DMS53 treated with DMSO at 0.1 percent for 48 hours (cell line): ENCODE measurements around the gene RFLNA.

Source experiments
- DNase-seq: peaks from one replicate; lab custom pipeline; 2025; ENCODE audit not compliant: unreplicated experiment; lab: John Stamatoyannopoulos, UW

Gene RFLNA, protein sequence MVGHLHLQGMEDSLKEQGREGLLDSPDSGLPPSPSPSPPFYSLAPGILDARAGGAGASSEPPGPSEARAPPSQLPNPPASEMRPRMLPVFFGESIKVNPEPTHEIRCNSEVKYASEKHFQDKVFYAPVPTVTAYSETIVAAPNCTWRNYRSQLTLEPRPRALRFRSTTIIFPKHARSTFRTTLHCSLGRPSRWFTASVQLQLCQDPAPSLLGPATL

DNA sequence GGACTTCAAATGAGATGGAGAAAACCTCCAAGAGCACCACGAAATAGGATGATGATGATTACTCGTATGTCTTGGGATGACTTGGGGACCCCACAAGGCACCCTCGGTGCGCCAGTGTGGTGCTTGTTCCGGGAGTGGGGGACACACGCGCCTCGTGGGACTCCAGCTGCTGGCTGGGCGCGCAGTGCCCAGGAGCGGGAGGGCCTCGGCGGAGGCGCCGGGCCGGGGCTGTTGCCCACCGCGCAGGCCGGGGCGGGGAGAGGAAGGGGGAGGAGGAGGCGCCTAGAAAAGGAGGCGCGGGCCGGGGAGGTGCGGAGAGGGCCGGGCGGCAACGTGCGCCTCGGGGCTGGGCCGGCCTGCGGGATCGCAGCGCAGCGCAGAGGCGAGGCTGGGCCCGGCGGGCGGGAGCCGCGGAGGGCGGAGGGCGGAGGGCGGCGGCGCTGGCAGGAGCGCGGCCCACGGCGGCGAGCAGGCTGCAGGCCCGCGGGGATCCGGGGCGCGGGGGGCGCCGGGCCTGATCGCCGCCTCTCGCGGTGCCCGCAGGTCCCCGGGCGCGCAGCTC, at the start of gene RFLNA:
TSS of gene RFLNA (plus strand) at position 314 of the 562 bp plus-strand sequence. CDS start 337 bp downstream, outside the sequence.
- no peak for DNase-seq

GRCh38 chr12:124247331-124247730, 47.6 kb upstream of the RFLNA start:
- DNase-seq, result no peak

GRCh38 chr12:124248941-124249825, 45.7 kb upstream of the RFLNA start:
- no peak for DNase-seq

DNA sequence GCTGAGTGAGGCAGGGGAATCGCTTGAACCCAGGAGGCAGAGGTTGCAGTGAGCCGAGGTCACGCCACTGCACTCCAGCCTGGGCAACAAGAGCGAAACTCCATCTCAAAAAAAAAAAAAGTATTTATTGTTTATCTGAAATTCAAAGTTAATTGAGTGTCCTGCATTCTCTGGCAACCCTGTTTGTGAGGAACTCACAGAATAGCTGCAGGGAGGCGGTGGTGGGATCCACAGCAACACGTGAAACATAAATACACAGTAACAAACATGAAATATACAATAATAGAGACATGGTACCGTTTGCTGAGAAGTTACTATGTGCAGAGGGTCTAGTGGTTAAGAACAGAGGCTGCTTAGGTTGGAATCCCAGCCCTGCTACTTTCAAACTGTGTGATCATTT, 43.7 kb upstream of the RFLNA start:
- DNase-seq, result no peak

- DNase-seq, result no peak
Observed at GRCh38 chr12:124252964-124253363, 41.9 kb upstream of the RFLNA start.

- no peak for DNase-seq
Observed at GRCh38 chr12:124254126-124254525, 40.8 kb upstream of the RFLNA start.

GRCh38 chr12:124259154-124260066, 35.5 kb upstream of the RFLNA start:
- DNase-seq, result no peak

- DNase-seq, result no peak
Observed at GRCh38 chr12:124261885-124262284, 33.0 kb upstream of the RFLNA start.

DNA sequence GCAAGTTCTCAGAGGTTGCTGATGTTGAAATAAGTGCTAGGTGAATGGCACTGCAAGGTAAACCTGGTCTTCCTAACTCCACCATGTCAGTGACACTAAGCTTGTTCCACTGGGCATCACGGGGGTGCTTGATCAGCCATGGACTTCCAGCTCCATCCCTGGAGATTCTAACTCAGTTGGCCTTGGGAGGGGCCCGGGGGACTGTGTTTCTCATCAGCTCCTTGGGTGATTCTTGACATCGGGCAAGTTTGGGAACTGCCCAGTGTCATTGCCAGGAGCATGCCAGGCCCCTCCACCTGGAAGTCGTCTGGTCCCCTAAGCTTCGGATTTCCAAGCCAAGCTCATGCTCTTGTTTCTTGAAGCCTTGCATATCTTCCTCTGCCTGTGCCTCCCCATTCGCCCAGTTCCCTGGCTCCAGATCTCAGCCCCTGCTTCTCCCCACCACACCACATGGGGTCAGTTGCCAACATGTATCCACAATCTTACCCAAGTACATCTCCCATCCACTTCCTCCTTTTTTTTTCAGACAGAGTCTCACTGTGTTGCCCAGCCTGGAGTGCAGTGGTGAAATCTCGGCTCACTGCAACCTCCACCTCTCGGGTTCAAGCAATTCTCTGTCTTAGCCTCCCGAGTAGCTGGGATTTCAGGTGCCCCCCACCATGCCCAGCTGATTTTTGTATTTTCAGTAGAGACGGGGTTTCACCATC, 30.7 kb upstream of the RFLNA start:
- DNase-seq, result no peak

DNA sequence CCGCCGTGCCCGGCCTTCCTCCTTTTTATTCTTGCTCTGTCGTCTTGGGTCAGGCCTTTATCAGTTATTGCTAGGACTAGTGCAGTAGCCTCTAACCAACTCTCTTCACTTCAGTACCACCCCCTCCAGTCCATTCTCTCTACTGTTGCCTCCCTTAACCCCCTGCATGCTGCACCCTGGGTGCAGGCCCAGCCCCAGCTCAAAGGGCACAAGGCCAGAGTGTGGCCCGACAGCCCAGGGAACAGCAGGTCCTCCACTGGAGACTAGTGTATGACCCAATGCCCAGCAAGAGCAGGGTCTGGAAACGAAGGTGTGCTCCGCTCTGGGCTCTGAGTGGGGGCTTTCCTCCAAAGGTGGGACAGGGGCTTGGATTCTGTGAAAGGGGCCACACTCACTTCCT, 30.0 kb upstream of the RFLNA start:
- DNase-seq, result no peak

GRCh38 chr12:124267205-124267778, 27.6 kb upstream of the RFLNA start:
- no peak for DNase-seq

- no peak for DNase-seq
Observed at GRCh38 chr12:124270671-124271070, 24.2 kb upstream of the RFLNA start.

- DNase-seq, result no peak
Observed at GRCh38 chr12:124273630-124274029, 21.3 kb upstream of the RFLNA start.

GRCh38 chr12:124276337-124276736, 18.6 kb upstream of the RFLNA start:
- DNase-seq, result no peak

DNA sequence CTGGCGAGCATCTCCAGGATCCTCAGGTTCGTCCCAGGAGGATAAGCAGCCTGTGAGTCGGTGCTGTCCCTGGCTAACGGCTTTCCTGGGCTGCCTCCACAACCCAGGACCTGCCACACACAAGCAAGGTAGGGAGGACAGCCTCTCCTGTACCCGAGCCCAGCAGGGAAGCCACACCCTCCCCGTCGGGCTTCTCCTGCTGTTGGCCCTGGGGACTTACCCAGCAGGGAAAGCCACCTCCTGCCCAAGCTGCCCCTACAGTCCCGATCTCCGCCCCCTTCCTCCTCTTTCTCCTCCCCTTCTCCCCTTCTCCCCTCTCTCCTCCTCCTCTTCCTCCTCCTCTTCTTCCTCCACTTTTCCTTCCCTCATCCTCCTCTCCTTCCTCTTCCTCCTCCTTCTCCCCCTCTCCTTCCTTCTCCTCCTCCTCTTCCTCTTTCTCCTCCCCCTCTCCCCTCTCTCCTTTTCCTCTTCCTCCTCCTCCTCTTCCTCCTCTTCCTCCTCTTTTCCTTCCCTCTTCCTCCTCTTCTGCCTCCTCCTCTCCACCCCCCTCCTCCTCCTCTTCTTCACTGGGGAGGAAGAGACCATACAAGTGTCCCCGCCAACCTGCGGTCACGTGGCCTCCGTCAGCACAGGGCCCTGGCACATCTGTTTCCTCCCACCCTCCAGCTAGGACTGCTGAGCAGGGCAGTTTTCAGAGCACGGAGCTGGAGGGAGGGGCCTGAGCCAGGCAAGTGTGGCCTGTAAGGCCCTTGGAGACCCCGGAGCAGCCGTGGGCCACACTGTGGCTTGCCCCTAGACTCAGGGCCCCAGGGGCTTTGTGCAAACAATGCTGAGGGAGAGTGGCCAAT, 17.3 kb upstream of the RFLNA start:
- DNase-seq, result no peak

DNA sequence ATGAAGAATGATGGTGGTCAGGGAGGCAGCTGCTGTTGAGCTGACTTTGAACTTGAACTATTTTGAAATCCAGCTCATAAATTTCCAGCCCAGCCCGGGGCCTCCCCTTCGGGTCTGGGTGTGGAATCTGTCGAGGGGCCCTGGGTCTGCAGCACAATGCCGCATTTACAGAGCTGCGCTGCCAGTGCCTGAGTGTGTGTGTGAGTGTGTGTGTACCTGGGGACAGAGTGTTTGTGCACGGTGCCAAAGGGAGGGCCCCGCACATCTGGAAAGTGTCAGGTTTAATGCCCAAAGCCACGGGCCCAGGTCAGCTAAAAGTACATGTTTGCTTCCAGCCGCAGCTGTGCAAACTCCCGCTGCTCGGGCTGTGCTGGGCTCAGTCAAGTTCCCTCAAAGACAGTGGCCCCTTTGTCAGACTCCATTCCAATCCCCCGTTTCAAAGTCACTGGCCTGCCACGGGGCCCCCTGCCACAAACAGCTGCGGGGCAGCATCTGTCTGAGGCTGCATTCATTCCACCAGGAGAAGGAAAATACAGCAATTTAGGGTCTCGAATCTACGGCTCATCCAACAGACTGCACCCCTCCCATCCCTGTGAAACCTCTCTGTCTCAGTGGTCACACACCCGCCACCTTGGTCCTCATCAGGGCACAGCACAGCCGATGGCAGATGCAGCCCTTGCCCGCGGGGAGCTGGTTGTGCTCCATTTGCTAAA, 16.3 kb upstream of the RFLNA start:
- no peak for DNase-seq

GRCh38 chr12:124279315-124279714, 15.6 kb upstream of the RFLNA start:
- DNase-seq, result no peak

DNA sequence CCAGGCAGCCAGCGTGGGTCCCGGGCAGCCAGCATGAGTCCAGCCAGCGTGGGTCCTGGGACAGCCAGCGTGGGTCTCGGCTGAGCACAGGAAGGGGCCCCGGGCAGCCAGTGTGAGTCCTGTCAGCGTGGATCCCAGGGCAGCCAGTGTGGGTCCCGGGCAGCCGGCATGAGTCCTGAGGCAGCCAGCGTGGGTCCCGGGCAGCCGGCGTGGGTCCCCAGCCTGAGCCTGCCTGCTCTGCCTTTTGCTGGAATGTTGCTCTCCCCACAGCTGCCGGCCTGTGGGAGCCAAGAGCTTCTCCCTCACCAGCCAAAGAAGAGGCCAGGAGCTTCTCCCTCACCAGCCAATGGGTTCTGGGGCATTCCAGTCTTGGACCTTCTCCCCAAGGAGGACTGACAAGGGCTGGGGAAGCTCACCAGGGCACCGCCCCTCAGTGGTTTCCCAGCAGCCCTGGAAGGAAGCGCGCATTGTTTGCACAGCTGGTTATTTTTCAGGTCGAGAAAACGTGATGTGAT, 15.0 kb upstream of the RFLNA start:
- no peak for DNase-seq
